Breast epithelium (tissue), 3 donors: Measurements from ENCODE around the gene PLEKHF1.

Source experiments
- POLR2AphosphoS5 ChIP-seq, 3 donors: sonication (generic); formaldehyde crosslinking; IDR thresholded peaks; one replicate each; pipeline ENCODE4 v1.6.1; 2017; ENCODE audit warnings: antibody characterized with exemption in 3 of 3
- TF ChIP-seq, protein P1 (sequence below), 3 donors: fragments of 450-650 bp; IDR thresholded peaks; one replicate each; pipeline ENCODE4 v1.5.1; 2016 to 2017; ENCODE audit warnings: antibody characterized with exemption in 3 of 3, mild to moderate bottlenecking in 3 of 3, moderate library complexity in 3 of 3

DNA sequence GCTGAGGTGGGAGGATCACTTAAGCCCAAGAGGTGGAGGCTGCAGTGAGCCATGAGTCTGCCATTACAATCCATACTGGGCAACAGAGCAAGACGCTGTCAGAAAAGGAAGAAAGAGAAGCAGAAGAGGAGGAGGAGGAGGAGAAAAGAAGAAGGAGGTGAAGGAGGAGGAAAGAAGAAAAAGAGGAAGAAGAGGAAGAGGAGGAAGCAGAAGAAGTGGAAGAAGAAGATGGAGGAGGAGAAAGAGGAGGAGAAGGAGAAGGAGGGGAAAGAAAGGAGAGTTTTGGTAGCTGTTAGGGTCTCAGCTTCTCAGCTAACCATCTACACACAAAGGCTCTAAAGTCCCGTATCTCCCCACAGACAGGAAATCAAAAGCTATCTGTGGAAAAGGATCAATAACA, 23.7 kb upstream of the PLEKHF1 start:
- TF ChIP-seq, protein P1, sequence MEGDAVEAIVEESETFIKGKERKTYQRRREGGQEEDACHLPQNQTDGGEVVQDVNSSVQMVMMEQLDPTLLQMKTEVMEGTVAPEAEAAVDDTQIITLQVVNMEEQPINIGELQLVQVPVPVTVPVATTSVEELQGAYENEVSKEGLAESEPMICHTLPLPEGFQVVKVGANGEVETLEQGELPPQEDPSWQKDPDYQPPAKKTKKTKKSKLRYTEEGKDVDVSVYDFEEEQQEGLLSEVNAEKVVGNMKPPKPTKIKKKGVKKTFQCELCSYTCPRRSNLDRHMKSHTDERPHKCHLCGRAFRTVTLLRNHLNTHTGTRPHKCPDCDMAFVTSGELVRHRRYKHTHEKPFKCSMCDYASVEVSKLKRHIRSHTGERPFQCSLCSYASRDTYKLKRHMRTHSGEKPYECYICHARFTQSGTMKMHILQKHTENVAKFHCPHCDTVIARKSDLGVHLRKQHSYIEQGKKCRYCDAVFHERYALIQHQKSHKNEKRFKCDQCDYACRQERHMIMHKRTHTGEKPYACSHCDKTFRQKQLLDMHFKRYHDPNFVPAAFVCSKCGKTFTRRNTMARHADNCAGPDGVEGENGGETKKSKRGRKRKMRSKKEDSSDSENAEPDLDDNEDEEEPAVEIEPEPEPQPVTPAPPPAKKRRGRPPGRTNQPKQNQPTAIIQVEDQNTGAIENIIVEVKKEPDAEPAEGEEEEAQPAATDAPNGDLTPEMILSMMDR (IDR thresholded peaks at IDR 0.05) = no peak
- no peak for TF ChIP-seq POLR2AphosphoS5 (IDR thresholded peaks at IDR 0.05)
